Heart left ventricle (tissue), 13 donors: ENCODE measurements around the gene SP6.

ENCODE experiments used
- CTCF ChIP-seq, 12 donors: fragments of 200-600 bp; sonication (generic) in 4 of 12; IDR thresholded peaks; one replicate each; pipeline versions ENCODE4 v1.5.0 to v1.8.0; 2018 to 2022; ENCODE audit warnings: antibody characterized with exemption in 12 of 12, mild to moderate bottlenecking in 5 of 12
- POLR2A ChIP-seq, 2 donors: fragments of 450-650 bp; IDR thresholded peaks; one replicate each; pipeline ENCODE4 v1.6.1; 2017; ENCODE audit warnings: antibody characterized with exemption in 2 of 2, mild to moderate bottlenecking in 2 of 2, moderate library complexity in 2 of 2
- donor health status: ischemic (EF 13 %, LVEDD 7.1; RV severe dilation, severe dysfunction).
- donor health status: DM: no; HTN: yes; CAD: no.
- donor health status: DM: no; HTN: no; CAD: no.
- donor health status: ischemic (EF 25% LVEDD 6.9; RV normal size, moderate dysfunction).
- donor health status: ischemic (EF 25% LVEDD 5.7; RV mildly dilated, moderate dysfunction).
- donor health status: ischemic (EF 35%, LVEDD 5.7; RV mildly dilated, moderate dysfunction).
- donor health status: nonischemic (EF 11% LVEDD 7.7; RV severe dilation, severe dysfunction).
- donor health status: DM: yes; HTN: yes; CAD: no.
- donor health status: PGD.
- donor health status: ischemic (EF 29% LVEDD 5.4; RV normal size, mild dysfunction).
- donor health status: nonischemic (EF 23%, LVEDD 6.1; RV moderate dilation, normal function).

DNA sequence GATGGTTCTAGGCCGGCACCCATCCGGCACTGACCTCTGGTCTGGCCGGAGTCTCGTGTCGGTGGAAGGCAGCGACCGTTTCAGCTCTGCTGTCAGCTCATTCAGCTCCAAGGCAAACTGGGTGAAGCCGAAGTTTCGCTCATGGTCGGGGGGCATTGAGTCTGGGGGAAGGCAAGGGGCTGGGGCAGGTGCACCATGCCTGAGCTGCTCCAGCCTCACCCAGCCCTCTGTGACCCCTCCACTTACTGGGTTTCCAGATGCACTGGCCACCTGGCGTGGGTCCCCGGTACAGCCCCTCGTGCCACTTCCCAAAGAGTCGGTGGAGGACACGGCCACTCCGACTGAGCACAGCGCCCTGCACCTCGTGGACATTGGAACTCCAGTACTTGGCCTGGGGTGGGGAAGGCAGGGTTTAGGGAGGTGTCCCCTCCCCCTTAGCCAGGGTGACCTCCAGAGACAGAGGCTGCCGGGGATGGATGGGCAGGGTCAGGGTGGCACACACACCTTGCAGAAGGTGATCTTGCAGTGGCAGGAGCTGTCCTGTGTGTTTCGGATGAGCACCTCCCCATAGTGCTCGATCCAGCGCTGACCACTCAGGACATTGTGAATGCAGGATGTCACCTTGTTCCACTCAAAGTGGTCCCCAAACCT, 42.0 kb downstream of the SP6 start:
- TF ChIP-seq CTCF (IDR thresholded peaks at IDR 0.05) = no peak
- no peak for TF ChIP-seq POLR2A (IDR thresholded peaks at IDR 0.05)
